Spleen (tissue), 11 donors: ENCODE results near the gene GLOD5. TPM values are rescaled to one million over a fixed set of nuclear protein-coding genes. Genes with fewer than 3 reads are reported as not detected.

Experiments
- DNase-seq: peaks from one replicate; pipeline ENCODE4 v3.0.0-alpha.2; 2020
- H3K27ac ChIP-seq, 8 donors: fragments of 200-600 bp; sonication (generic) in 7 of 8; 1 replicate in 4 of 8; 2 replicates in 4 of 8; pipeline versions ENCODE4 v1.5.0 to v1.8.0; 2016 to 2021; ENCODE audit warnings: inconsistent platforms in 4 of 8, mild to moderate bottlenecking in 4 of 8, moderate library complexity in 1 of 8
- H3K27me3 ChIP-seq, 7 donors: fragments of 200-600 bp; sonication (generic) in 6 of 7; replicated peaks in 1 of 7; 1 replicate in 4 of 7; 2 replicates in 3 of 7; pipeline versions ENCODE4 v1.5.0 to v1.8.0; 2016 to 2021; ENCODE audit warnings: inconsistent platforms in 3 of 7, mild to moderate bottlenecking in 1 of 7
- H3K36me3 ChIP-seq, 6 donors: fragments of 200-600 bp; sonication (generic) in 5 of 6; 1 replicate in 4 of 6; 2 replicates in 2 of 6; pipeline versions ENCODE4 v1.5.0 to v1.8.0; 2016 to 2021; ENCODE audit warnings: inconsistent platforms in 2 of 6
- H3K4me1 ChIP-seq, 6 donors: fragments of 200-600 bp; sonication (generic) in 5 of 6; 1 replicate in 3 of 6; 2 replicates in 3 of 6; pipeline versions ENCODE4 v1.5.0 to v1.8.0; 2016 to 2021; ENCODE audit warnings: inconsistent platforms in 3 of 6
- H3K4me3 ChIP-seq, 8 donors: fragments of 200-600 bp; sonication (generic) in 7 of 8; 1 replicate in 4 of 8; 2 replicates in 4 of 8; pipeline versions ENCODE4 v1.5.0 to v1.8.0; 2016 to 2021; ENCODE audit warnings: inconsistent platforms in 4 of 8, mild to moderate bottlenecking in 4 of 8, moderate library complexity in 2 of 8
- H3K9me3 ChIP-seq, 8 donors: fragments of 200-600 bp; sonication (generic) in 7 of 8; 1 replicate in 4 of 8; 2 replicates in 4 of 8; pipeline versions ENCODE4 v1.5.0 to v1.8.0; 2016 to 2021; ENCODE audit warnings: inconsistent platforms in 4 of 8
- POLR2A ChIP-seq, 3 donors: fragments of 450-650 bp; IDR thresholded peaks; one replicate each; pipeline ENCODE4 v1.5.1; 2017; ENCODE audit warnings: antibody characterized with exemption in 3 of 3, mild to moderate bottlenecking in 1 of 3
- POLR2AphosphoS5 ChIP-seq, 3 donors: sonication (generic); formaldehyde crosslinking; IDR thresholded peaks; one replicate each; pipeline ENCODE4 v1.5.1; 2017; ENCODE audit warnings: antibody characterized with exemption in 3 of 3
- WGBS, 5 donors: extraction: QIAGEN DNeasy Blood & Tissue Kit in 3 of 5; methylation state at CpG; one replicate each; pipeline versions ENCODE4 v1.1.5 to v1.1.7; 2013 to 2018; 5-methylcytosine and 5-hydroxymethylcytosine counted together
- intact Hi-C: fragments of 100-400 bp; cut with DNase I; formaldehyde crosslinking; loops from one replicate; pipeline ENCODE4 v1.15.0; 2023; ENCODE audit warnings: low total_unique reads
- polyA plus RNA-seq, 3 donors: library from polyadenylated mRNA; stranded (reverse); fragments of 200-250 nt; gene quantifications; one replicate each; pipeline ENCODE4 v1.2.1, GENCODE V29; 2013
- total RNA-seq, 7 donors: library from RNA; depleted of rRNA in 3 of 7; stranded (reverse); fragments of >200 nt in 3 of 7; fragmentation: NEBNext Ultra II Directional in 4 of 7; extraction: Animal tissue kit (Norgen Biotek cat#: 25700) in 4 of 7; gene quantifications; one replicate each; pipeline versions ENCODE4 v1.1.0 to v1.2.1, GENCODE V29; 2016 to 2021
- TF ChIP-seq, protein P1 (sequence below), 11 experiments: fragments of 200-600 bp in 7 of 11; fragments of 450-650 bp in 4 of 11; sonication (generic) in 4 of 11; IDR thresholded peaks in 8 of 11; conservative IDR thresholded peaks in 3 of 11; 1 replicate in 7 of 11; 2 replicates in 4 of 11; pipeline versions ENCODE4 v1.4.0 to v1.8.0; 2016 to 2021; ENCODE audit warnings: antibody characterized with exemption in 11 of 11, inconsistent platforms in 4 of 11, mild to moderate bottlenecking in 1 of 11
- donor health status: healthy with polysubstance abuse.
- donor health status: DM: no; HTN: no; CAD: no; lungs with moderate emphysema.
- donor health status: DM: no; HTN: no; CAD: no.
- donor health status: Bipolar disorder and iron deficiency.
- donor health status: healthy.
- donor health status: DM: no; HTN: no; CAD: no.
- donor health status: DM: yes; HTN: yes; CAD: no.

The GLOD5 gene
- total and polyA plus RNA-seq, 10 donors: not detected

DNA sequence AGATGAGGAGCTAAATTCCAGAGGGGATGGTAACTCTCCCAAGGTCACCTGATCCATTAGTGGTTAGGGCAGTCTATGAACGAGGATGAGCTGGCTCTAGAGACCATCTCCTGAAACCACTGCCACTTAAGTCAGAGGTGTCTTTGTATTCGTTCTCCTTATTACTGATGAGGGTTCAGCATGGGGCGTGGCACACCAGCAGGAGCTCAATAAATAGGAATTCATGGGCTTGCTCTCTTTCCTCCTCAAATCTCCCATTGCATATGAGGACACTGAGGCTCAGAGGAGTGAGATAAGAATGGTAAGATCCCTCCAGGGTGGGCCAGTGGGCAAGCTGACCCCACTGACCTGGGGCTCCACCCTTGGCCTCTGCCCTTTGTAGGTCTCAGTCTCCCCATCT, 23.2 kb downstream of the GLOD5 start:
- 44 to 83% (median 63%) methylated on average over 3 of the region's 3 CpGs; no CpG with 5 or more reads in 1 of the 5 donors for WGBS, 5 donors
- no peak overlapping the region for H3K4me3 ChIP-seq
- no peaks in the 10 kb centered on the region for H3K36me3 ChIP-seq
- no peaks in the 10 kb centered on the region for H3K4me1 ChIP-seq
- intact Hi-C loops: no loop called here
- TF ChIP-seq POLR2AphosphoS5 (IDR thresholded peaks at IDR 0.05) (no peak), POLR2A (IDR thresholded peaks at IDR 0.05) (no peak)
- TF ChIP-seq, protein P1, sequence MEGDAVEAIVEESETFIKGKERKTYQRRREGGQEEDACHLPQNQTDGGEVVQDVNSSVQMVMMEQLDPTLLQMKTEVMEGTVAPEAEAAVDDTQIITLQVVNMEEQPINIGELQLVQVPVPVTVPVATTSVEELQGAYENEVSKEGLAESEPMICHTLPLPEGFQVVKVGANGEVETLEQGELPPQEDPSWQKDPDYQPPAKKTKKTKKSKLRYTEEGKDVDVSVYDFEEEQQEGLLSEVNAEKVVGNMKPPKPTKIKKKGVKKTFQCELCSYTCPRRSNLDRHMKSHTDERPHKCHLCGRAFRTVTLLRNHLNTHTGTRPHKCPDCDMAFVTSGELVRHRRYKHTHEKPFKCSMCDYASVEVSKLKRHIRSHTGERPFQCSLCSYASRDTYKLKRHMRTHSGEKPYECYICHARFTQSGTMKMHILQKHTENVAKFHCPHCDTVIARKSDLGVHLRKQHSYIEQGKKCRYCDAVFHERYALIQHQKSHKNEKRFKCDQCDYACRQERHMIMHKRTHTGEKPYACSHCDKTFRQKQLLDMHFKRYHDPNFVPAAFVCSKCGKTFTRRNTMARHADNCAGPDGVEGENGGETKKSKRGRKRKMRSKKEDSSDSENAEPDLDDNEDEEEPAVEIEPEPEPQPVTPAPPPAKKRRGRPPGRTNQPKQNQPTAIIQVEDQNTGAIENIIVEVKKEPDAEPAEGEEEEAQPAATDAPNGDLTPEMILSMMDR (IDR thresholded peaks at IDR 0.05 in 8 of 11, conservative IDR thresholded peaks at IDR 0.05 in 3 of 11): no peak
- no peak overlapping the region for H3K27ac ChIP-seq
- peaks cover 0 to 22% (median 0%) of the 10 kb centered on the region in 7 donors for H3K27me3 ChIP-seq
- H3K9me3 ChIP-seq: no peaks in the 10 kb centered on the region
- DNase-seq: no peak

DNA sequence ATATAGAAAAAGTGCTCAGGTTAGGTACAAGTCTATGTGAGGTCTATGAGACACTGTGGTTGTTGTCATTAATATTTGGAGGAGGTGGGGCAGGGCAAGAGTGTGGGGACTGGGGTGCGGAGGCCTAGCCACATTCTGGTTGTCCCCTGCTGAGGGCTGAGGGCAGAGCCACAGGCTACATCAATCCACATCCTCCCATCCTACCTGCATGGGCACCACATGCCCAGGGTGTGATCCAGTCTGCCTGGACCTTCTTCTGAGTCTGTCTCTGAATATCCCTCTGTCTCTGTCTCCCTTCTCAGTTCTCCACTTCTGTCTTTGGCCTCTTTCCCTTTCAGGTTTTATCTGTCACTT, 23.6 kb downstream of the GLOD5 start:
- no peak for TF ChIP-seq POLR2A (IDR thresholded peaks at IDR 0.05)
- TF ChIP-seq, protein P1 (IDR thresholded peaks at IDR 0.05 in 8 of 11, conservative IDR thresholded peaks at IDR 0.05 in 3 of 11): no peak
- no peak for TF ChIP-seq POLR2AphosphoS5 (IDR thresholded peaks at IDR 0.05)
- H3K4me1 ChIP-seq: no peaks in the 10 kb centered on the region
- no peak overlapping the region for H3K27ac ChIP-seq
- no peak for DNase-seq
- H3K27me3 ChIP-seq: peaks cover 0 to 19% (median 0%) of the 10 kb centered on the region in 7 donors
- no peaks in the 10 kb centered on the region for H3K36me3 ChIP-seq
- intact Hi-C loops: no loop called here
- no peaks in the 10 kb centered on the region for H3K9me3 ChIP-seq
- no peak overlapping the region for H3K4me3 ChIP-seq
- 67 to 91% (median 82%) methylated on average over 1 of the region's 1 CpG; no CpG with 5 or more reads in 1 of the 5 donors for WGBS, 5 donors

DNA sequence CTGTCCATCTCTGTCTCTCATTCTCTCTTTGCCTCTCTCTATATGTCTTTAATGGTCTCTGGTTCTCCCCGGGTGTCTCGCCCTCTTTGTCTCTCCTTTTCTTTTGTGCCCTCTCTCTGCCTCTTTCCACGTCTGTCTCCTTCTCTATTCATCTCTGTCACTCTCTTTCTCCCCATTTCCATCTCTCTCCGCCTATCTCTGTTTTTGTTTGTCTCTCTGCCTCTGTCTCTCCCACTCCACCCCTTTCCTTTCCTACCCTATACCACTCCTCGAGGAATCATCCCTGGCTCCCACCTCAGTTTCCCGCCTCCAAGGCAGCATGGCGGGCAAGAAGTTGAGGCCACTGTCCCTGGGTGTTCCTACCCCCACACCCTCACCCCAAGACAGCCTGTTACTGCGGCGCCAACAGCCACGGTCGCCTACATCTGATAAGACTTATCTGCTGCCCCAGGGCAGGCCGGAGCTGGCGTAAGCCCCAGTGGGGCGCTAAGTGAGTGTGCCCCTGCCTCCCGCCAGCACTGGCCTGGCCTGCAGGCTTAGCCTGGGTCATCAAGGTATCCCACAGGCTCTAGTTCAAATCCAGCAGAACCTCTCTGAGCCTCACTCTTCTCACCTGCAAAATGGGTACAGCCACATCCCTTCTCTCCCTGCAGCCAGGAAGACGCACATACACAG, 24.1 kb downstream of the GLOD5 start:
- no peaks in the 10 kb centered on the region for H3K9me3 ChIP-seq
- H3K4me1 ChIP-seq: no peaks in the 10 kb centered on the region
- intact Hi-C loops: no loop called here
- WGBS, 5 donors: 74 to 89% (median 84%) methylated on average over 7 to 16 of the region's 16 CpGs
- no peak overlapping the region for H3K4me3 ChIP-seq
- no peak for DNase-seq
- TF ChIP-seq, protein P1 (IDR thresholded peaks at IDR 0.05 in 8 of 11, conservative IDR thresholded peaks at IDR 0.05 in 3 of 11): no peak
- no peak for TF ChIP-seq POLR2AphosphoS5 (IDR thresholded peaks at IDR 0.05)
- TF ChIP-seq POLR2A (IDR thresholded peaks at IDR 0.05): no peak
- H3K27ac ChIP-seq: no peak overlapping the region
- H3K36me3 ChIP-seq: no peaks in the 10 kb centered on the region
- peaks cover 0 to 19% (median 0%) of the 10 kb centered on the region in 7 donors for H3K27me3 ChIP-seq

DNA sequence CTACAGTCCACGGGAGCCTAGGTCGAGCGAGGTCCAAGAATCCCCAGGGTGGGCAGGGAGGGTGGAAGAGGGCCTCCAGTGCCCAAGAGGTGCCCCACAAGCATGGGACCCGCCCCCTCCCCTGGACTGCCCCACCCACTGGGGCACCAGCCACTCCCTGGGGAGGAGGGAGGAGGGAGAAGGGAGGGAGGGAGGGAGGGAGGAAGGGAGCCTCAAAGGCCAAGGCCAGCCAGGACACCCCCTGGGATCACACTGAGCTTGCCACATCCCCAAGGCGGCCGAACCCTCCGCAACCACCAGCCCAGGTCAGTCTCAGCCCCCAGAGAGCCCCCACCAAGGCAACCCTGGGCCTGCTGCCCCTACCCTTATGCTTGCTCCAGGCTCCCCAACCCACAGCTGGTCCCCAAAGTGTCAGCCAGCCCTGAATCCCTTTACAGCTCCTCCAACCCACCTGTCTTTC, 24.8 kb downstream of the GLOD5 start, which contains the start of gene GATA1:
TSS of gene GATA1 (plus strand) at position 250 of the 460 bp plus-strand sequence. CDS start 4,520 bp downstream, outside the sequence.
- no peak for DNase-seq
- TF ChIP-seq POLR2AphosphoS5 (IDR thresholded peaks at IDR 0.05) (no peak), POLR2A (IDR thresholded peaks at IDR 0.05) (no peak)
- TF ChIP-seq, protein P1 (IDR thresholded peaks at IDR 0.05 in 8 of 11, conservative IDR thresholded peaks at IDR 0.05 in 3 of 11): no peak
- intact Hi-C loops: no loop called here
- Histone ChIP-seq H3K4me1 (no peaks in the 10 kb centered on the region), H3K27ac (no peak within 1 kb of the TSS), H3K27me3 (peaks cover 0 to 19% (median 0%) of the 10 kb centered on the region in 7 donors), H3K4me3 (no peak within 1 kb of the TSS), H3K36me3 (no peaks in the 10 kb centered on the region), H3K9me3 (no peaks in the 10 kb centered on the region)
- WGBS, 5 donors: 72 to 87% (median 77%) methylated on average over 3 to 7 of the region's 7 CpGs
